Left lobe of liver (tissue), 2 donors: ENCODE data around the gene CDC25B. TPM values are rescaled to one million over a fixed set of nuclear protein-coding genes. Genes with fewer than 3 reads are reported as not detected.

Source experiments
- ATAC-seq: fragments of 200-7000 bp; cut with Tn5 transposase; one replicate; pipeline ENCODE4 v1.9.1; 2020; ENCODE audit warnings: mild to moderate bottlenecking, moderate library complexity
- DNase-seq: peaks from one replicate; pipeline ENCODE4 v3.0.0-alpha.2; 2020; ENCODE audit warnings: low spot score
- total RNA-seq: library from RNA; stranded (reverse); gene quantifications from one replicate; pipeline ENCODE4 v1.2.1, GENCODE V29; 2021
- donor health status: DM: no; HTN: no; CAD: no; lungs with moderate emphysema.
- donor health status: DM: no; HTN: yes; CAD: no.

Gene CDC25B
- total RNA-seq, 1 donor from 2014 or later, result 12.4 TPM

- ATAC-seq (no peak), DNase-seq (no peak)
These were observed 32.2 kb upstream of the CDC25B start for GRCh38 chr20:3763671-3764601.

DNA sequence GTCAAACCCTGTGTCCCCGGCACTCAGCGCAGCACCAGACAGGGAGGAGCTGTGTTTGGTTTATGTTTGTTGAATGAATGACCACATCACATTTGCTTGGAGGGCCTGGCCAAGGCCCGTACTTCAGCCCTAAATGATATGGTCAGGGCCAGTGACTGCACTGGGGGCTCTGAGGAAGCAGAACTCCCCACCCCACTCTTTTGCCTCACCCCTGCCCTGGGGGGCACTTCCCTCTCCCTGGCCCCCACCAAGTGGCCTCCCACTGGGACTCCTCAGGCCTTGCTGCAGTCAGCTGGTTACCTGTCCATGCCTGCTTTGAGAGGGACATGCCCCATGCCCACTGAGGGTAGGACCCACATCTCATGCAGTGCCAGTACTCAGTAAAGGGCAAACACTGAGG is 31.5 kb upstream of the CDC25B start:
- ATAC-seq (no peak), DNase-seq (no peak)

- ATAC-seq (no peak), DNase-seq (no peak)
These were observed 30.8 kb upstream of the CDC25B start for GRCh38 chr20:3765171-3765882.

- no peak for ATAC-seq
- DNase-seq, result no peak
These were observed 29.5 kb upstream of the CDC25B start for GRCh38 chr20:3766422-3767109.

GRCh38 chr20:3767110-3767426 is 29.0 kb upstream of the CDC25B start:
- ATAC-seq (no peak), DNase-seq (no peak)

DNA sequence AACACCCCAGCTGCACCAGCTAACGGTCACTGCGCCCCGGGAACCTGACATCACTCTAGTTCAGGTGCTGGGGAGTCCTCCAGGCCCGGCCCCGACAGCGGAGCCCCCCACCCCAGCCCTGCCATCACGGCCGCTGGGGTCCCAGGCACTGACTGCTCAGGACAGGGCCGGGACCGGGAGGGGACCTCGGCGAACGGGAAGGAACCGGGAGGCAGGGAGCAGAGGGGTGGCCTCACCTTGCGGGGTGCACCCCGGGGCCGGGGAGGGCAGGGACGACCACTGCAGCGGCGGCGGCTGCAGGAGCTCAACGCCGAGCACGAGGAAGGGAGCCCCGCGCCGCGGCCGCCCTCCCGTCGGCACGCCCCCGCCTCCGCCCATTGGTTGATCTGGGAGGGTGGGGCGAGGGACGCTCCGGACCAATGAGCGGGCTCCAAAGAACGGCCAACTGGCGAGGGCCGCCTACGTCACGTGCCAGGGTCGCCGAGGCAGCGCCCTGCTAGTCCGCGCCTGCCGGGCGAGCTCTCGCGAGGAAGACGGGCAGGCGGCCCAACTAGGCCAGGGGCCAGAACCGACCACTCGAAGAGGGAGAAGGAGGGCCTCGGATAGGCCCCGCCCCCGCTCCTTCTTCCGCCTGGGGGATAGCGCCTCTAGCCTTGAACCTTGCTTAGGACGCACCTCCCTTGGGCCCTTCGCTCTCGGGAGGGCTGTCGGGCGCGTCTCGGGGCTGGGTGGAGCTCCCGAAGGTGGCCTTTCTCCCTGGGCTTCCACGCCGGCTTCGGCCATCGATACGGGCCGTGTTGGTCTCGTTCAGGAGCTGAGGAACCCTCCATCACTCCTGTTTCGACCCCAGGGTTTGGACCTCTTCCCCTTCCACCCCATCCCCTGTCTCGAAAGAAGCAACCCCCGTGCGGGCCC is 28.4 kb upstream of the CDC25B start, which contains the start of gene ADISSP:
Gene ADISSP, minus strand, starts transcription at position 327 of the 915 bp plus-strand sequence. CDS start 7,653 bp downstream, outside the sequence.
- ATAC-seq, result peak; percentile 94
- peak; percentile 99 for DNase-seq

- ATAC-seq, result peak; percentile 58
- peak; percentile 71 for DNase-seq
These were observed 27.6 kb upstream of the CDC25B start for GRCh38 chr20:3768342-3769130.

GRCh38 chr20:3771552-3772058 is 24.5 kb upstream of the CDC25B start:
- DNase-seq (no peak), ATAC-seq (no peak)

GRCh38 chr20:3775457-3776108 is 20.5 kb upstream of the CDC25B start:
- no peak for DNase-seq
- ATAC-seq, result no peak

DNA sequence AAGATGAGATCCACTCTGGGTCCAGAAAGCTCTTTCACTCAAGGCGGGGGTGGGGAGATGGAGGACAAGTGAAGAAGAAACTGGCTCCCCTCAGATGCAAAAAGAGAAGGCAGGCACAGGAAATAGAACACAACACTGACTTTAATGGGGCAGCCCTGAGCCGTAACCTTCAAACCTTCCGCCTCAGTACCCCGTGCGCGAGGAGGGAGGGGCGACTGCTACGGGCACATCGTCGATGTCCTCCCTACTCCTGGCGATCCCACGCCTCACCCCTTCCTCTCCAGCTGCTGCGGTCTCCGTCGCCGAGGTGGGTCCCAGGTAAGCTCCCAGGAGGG is 18.8 kb upstream of the CDC25B start:
- ATAC-seq (no peak), DNase-seq (no peak)

- ATAC-seq (peak; percentile 46), DNase-seq (no peak)
These were observed 18.1 kb upstream of the CDC25B start for GRCh38 chr20:3777716-3778629.

DNA sequence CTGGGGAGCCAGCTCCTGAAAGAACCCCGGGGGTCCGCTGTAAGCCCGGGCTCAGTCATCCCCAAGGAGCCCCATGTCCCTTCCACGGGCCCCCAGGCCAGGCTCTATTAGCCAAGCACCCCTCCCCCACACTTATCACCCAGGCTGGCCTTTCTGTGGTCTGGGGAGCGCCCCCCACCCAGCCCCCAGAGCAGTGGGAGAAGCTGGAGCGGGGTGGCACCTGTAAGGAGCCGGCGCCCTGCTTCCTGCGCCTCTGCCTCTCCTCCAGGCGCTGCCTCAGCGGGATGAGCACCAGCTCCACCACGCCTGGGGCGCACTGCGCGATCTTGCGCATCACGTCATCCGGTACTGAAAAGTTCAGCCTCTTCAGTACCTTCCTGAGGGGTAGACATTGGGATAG is 17.1 kb upstream of the CDC25B start:
- DNase-seq (no peak), ATAC-seq (no peak)

GRCh38 chr20:3781153-3781910 is 14.8 kb upstream of the CDC25B start, which contains the start of gene SPEF1:
Gene SPEF1 (minus strand): TSS chr20:3781448. CDS start chr20:3781287, 161 bp downstream.
- ATAC-seq, result peak; percentile 90
- DNase-seq, result peak; percentile 85

GRCh38 chr20:3782597-3782996 is 13.5 kb upstream of the CDC25B start:
- DNase-seq, result no peak

DNA sequence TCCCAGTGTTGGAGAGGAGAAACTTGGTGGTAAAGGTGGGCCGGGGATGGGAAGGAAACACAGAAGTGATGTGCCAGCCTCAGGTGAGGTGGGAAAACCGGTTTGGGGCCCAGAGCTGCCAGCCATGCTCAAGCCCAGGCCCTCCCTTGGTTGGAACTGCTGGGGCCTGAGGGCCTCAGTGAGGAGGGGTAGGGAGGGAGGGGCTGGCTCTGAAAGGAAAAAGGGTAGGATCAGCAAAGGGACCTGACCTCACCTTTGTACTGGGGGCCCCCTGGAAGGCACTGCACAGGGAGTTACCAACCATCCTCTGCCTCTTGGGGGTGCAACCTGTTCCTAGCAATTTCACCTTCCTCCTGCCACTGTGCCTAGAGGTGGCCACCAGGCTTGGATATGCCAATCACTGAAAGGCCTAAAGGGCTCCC is 13.0 kb upstream of the CDC25B start:
- no peak for DNase-seq
- ATAC-seq, result no peak

More at GRCh38 chr20:3782597-3782996, 13.5 kb upstream of the CDC25B start:
- no peak for ATAC-seq

GRCh38 chr20:3783511-3784195 is 12.5 kb upstream of the CDC25B start:
- DNase-seq (no peak), ATAC-seq (no peak)
